Thymus (tissue), 11 donors: ENCODE results near the gene NGFR. TPM values are rescaled to one million over a fixed set of nuclear protein-coding genes. Genes with fewer than 3 reads are reported as not detected.

Source experiments
- DNase-seq, 9 donors: peaks; one replicate each; pipeline ENCODE4 v3.0.0-alpha.2; 2013; ENCODE audit warnings: low spot score in 9 of 9, low read depth in 6 of 9, missing footprints in 1 of 9
- H3K27ac ChIP-seq, 2 donors: one replicate each; pipeline ENCODE4 v1.5.1; 2013; ENCODE audit warnings: control low read depth in 1 of 2, low read depth in 1 of 2, low read length in 1 of 2, mild to moderate bottlenecking in 1 of 2, moderate library complexity in 1 of 2
- H3K27me3 ChIP-seq, 2 donors: one replicate each; pipeline ENCODE4 v1.5.1; 2013; ENCODE audit warnings: low read length in 1 of 2; ENCODE audit not compliant: control insufficient read depth in 2 of 2, insufficient read depth in 1 of 2
- H3K36me3 ChIP-seq, 2 donors: one replicate each; pipeline ENCODE4 v1.5.1; 2013; ENCODE audit warnings: low read length in 1 of 2, mild to moderate bottlenecking in 1 of 2, moderate library complexity in 1 of 2; ENCODE audit not compliant: control insufficient read depth in 2 of 2, insufficient read depth in 2 of 2
- H3K4me1 ChIP-seq, 2 donors: one replicate each; pipeline ENCODE4 v1.5.1; 2013; ENCODE audit warnings: low read length in 2 of 2; ENCODE audit not compliant: control insufficient read depth in 2 of 2, insufficient read depth in 2 of 2
- H3K4me3 ChIP-seq, 2 donors: one replicate each; pipeline ENCODE4 v1.5.1; 2013; ENCODE audit warnings: low read length in 2 of 2, control low read depth in 1 of 2, mild to moderate bottlenecking in 1 of 2
- H3K9me3 ChIP-seq, 2 donors: one replicate each; pipeline ENCODE4 v1.5.1; 2013; ENCODE audit warnings: low read length in 1 of 2, mild to moderate bottlenecking in 1 of 2; ENCODE audit not compliant: control insufficient read depth in 2 of 2, insufficient read depth in 1 of 2
- WGBS: extraction: QIAGEN DNeasy Blood & Tissue Kit; methylation state at CpG from one replicate; pipeline ENCODE4 v1.1.7; 2013; 5-methylcytosine and 5-hydroxymethylcytosine counted together
- polyA plus RNA-seq: library from polyadenylated mRNA; stranded (reverse); fragments of 200-250 nt; gene quantifications from one replicate; pipeline ENCODE4 v1.2.3, GENCODE V29; 2013
- total RNA-seq: library from RNA; stranded (reverse); fragments of 120-200 nt; gene quantifications from one replicate; pipeline ENCODE4 v1.2.4, GENCODE V29; 2013
- donor health status: healthy.

Gene NGFR
- total and polyA plus RNA-seq, 2 donors, result 1.9 to 5.0 TPM

DNA sequence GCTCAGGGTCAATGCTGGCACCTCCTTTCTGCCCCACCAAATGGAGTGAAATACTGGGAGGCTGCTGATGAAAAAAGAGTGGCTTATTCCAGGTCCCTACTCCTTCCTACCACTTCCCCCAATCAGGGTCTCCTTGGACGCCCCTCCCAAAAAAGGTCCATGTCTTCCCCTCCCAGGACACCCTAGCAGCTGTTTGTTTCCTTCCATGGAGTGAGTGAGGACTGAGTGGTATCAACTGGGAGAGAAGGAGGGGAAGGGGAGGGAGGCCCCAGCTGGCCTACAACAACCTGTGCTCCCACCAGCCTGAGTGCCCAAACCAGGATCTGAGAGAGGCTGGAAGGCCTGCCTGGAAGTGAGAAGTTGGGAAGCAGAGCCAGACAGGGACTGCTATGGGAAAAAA is 28.7 kb upstream of the NGFR start:
- Histone ChIP-seq H3K4me1 (no peaks in the 10 kb centered on the region), H3K36me3 (no peaks in the 10 kb centered on the region), H3K27ac (no peak overlapping the region), H3K9me3 (peaks cover 0 to 5% of the 10 kb centered on the region in 2 donors), H3K27me3 (peaks cover 24 to 86% of the 10 kb centered on the region in 2 donors), H3K4me3 (no peak overlapping the region)
- DNase-seq, result no peak
- WGBS, result 93% methylated on average over 1 of the region's 1 CpG

GRCh38 chr17:49467175-49467574 is 27.9 kb upstream of the NGFR start:
- DNase-seq, result no peak
- H3K9me3 ChIP-seq, result peaks cover 0 to 5% of the 10 kb centered on the region in 2 donors
- H3K27me3 ChIP-seq, result peaks cover 28 to 89% of the 10 kb centered on the region in 2 donors
- no peaks in the 10 kb centered on the region for H3K4me1 ChIP-seq
- no peak overlapping the region for H3K27ac ChIP-seq
- H3K36me3 ChIP-seq, result no peaks in the 10 kb centered on the region
- H3K4me3 ChIP-seq, result no peak overlapping the region
- WGBS, result 100% methylated on average over 1 of the region's 1 CpG

DNA sequence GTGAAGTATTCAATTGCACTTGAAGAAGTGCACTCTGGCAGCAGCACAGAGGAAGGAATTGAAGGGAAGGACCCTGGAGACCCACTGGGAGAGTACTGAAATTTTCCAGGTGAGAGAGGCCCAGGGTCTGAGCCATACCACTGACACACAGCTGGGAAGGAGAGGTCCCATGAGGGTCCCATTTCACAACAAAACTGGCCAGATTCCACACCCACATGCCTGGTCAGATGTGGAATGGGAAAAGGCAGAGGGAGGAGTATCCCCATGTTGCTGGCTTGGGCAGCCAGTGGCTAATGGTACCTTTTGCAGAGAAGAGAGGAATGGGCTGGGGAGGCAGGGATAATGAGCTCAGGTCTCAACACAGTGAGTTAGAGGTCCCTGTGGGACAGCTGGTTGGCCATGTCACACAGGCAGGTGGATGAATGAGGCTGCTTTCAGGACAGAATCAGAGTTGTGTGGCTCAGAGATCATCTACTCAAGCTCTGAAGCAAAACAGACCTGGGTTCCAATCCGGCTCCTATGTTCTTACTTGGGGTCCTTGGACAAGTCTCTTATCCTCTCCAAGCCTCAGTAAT is 26.2 kb upstream of the NGFR start:
- no peak for DNase-seq
- 96% methylated on average over 1 of the region's 1 CpG for WGBS
- Histone ChIP-seq H3K27me3 (peaks cover 28 to 97% of the 10 kb centered on the region in 2 donors), H3K4me3 (no peak overlapping the region), H3K36me3 (no peaks in the 10 kb centered on the region), H3K4me1 (no peaks in the 10 kb centered on the region), H3K9me3 (peaks cover 0 to 5% of the 10 kb centered on the region in 2 donors), H3K27ac (no peak overlapping the region)

DNA sequence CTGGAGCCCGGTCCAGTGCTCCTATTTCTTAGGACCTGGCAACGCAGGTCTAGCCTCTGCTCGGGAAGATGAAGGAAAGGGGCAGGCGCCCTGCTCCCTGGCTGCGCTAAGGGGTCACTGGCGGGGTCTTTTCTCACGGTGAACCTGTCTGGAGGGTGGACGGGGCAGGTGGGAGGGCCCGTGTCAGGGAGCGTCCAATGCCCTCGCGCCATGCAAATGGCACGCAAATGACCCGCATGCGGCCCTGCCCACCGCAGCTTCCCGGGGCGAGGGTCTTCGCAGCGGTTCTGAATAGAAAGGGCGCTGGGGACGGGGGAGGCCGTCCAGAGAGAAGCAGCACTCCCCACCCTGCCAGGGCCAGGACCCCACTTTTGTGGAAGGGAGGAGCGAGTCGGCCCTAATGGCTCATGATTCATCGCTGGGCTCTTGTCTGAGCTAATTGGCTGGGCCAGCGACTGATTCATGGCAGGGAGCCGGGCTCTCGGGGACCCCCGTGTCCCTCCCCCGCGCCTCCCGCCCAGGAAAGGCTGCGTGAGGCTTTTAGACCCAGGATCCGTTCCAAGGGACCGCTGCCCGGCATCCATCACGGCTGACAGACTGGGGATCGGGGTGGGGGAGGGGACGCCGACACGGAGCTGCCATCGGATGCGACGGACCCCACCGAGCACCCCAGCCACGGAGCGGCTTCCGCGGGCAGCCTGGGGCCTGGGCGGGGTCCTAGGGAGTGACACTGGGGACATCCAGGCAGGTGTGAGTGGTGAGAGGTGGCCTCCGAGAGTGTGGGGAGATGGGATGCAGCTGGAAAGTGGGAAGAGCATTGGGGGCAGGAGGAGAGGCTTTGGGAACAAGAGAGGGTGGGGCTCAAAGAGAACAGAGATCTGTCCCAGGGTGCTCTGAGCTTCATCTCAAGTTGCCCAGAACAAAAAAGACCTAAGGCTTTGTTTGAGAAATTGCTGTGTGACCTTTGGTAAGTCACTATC is 25.0 kb upstream of the NGFR start:
- no peaks in the 10 kb centered on the region for H3K4me1 ChIP-seq
- no peak overlapping the region for H3K27ac ChIP-seq
- DNase-seq, result no peak
- peaks cover 0 to 6% of the 10 kb centered on the region in 2 donors for H3K9me3 ChIP-seq
- peaks cover 28 to 96% of the 10 kb centered on the region in 2 donors for H3K27me3 ChIP-seq
- H3K36me3 ChIP-seq, result no peaks in the 10 kb centered on the region
- 8% methylated on average over 52 of the region's 52 CpGs for WGBS
- no peak overlapping the region for H3K4me3 ChIP-seq

- DNase-seq, result no peak
These were observed 23.9 kb upstream of the NGFR start for GRCh38 chr17:49471089-49471683.

GRCh38 chr17:49471769-49472168 is 23.3 kb upstream of the NGFR start:
- H3K36me3 ChIP-seq, result no peaks in the 10 kb centered on the region
- no peak overlapping the region for H3K27ac ChIP-seq
- no peaks in the 10 kb centered on the region for H3K4me1 ChIP-seq
- WGBS, result 95% methylated on average over 1 of the region's 1 CpG
- DNase-seq, result no peak
- H3K27me3 ChIP-seq, result peaks cover 33 to 88% of the 10 kb centered on the region in 2 donors
- no peak overlapping the region for H3K4me3 ChIP-seq
- peaks cover 0 to 6% of the 10 kb centered on the region in 2 donors for H3K9me3 ChIP-seq

More at GRCh38 chr17:49471089-49471683, 23.9 kb upstream of the NGFR start:
- WGBS, result 36% methylated on average over 13 of the region's 13 CpGs
- peaks cover 0 to 6% of the 10 kb centered on the region in 2 donors for H3K9me3 ChIP-seq
- H3K4me1 ChIP-seq, result no peaks in the 10 kb centered on the region
- H3K4me3 ChIP-seq, result no peak overlapping the region
- no peak overlapping the region for H3K27ac ChIP-seq
- H3K27me3 ChIP-seq, result peaks cover 30 to 92% of the 10 kb centered on the region in 2 donors
- no peaks in the 10 kb centered on the region for H3K36me3 ChIP-seq

DNA sequence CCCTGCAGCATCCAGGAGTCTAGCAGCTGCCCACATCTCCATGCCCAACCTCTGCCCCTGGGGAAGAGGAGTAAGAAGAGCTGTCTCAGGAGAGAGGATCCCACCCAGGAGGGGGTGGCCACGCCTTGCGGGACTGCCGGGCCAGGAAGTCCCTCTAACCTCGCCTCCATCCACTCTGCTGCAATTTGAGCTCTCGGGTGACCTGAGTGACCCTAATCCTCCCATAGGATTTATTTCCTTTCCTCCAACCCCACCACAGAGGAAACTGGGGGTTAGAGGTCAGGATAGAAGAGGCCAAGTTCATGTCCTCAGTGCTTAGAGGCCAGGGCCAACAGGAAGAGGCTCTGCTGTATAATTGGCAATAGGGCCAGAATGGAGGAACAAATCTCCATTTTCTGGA is 22.6 kb upstream of the NGFR start:
- Histone ChIP-seq H3K9me3 (peaks cover 0 to 6% of the 10 kb centered on the region in 2 donors), H3K27me3 (peaks cover 33 to 86% of the 10 kb centered on the region in 2 donors), H3K27ac (no peak overlapping the region), H3K4me1 (no peaks in the 10 kb centered on the region), H3K4me3 (no peak overlapping the region), H3K36me3 (no peaks in the 10 kb centered on the region)
- no peak for DNase-seq
- whole genome bisulfite sequencing, result 85% methylated on average over 5 of the region's 5 CpGs

GRCh38 chr17:49473900-49474751 is 21.0 kb upstream of the NGFR start:
- Histone ChIP-seq H3K4me1 (no peaks in the 10 kb centered on the region), H3K27ac (no peak overlapping the region), H3K36me3 (no peaks in the 10 kb centered on the region), H3K4me3 (no peak overlapping the region), H3K27me3 (peaks cover 28 to 86% of the 10 kb centered on the region in 2 donors), H3K9me3 (peaks cover 0 to 6% of the 10 kb centered on the region in 2 donors)
- DNase-seq, result no peak
- WGBS, result 93% methylated on average over 9 of the region's 9 CpGs
